Measurements from ENCODE around the gene TRIM46. TPM values are rescaled to one million over a fixed set of nuclear protein-coding genes. Genes with fewer than 3 reads are reported as not detected.
A peak's percentile ranks its signal among the peaks of the same experiment; 100 is the strongest.

Gene TRIM46
- total and polyA plus RNA-seq, 9 of the 15 experiments (the other 6 are each of a cell fraction or from before 2014, with no cell fraction given) = 0.05 to 0.60 (median 0.16) TPM; not detected in 3

DNA sequence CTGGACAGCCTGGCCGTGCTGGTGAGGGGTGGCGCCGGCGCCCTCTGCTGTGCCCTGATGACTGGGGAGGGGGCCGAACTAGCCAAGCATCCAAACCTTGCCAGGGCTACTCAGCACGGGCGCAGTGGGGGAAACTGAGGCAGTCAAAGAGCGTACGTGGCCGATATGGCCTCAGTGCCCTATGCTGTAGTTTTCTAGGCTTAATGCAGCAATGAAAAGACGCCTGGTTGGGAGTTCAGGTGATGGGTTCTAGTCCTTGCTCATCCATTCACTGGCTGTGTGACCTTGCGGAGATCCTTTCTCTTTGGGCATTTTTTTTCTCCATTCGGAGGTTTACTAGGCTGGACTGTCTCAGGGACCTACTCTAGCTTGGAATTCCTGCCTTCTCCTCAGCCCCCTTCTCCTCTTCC, 35.7 kb downstream of the TRIM46 start (continued):
- no peak for TF ChIP-seq TAF9B (IDR thresholded peaks at IDR 0.05; ENCODE audit: partially characterized antibody)
- TF ChIP-seq, protein P1, sequence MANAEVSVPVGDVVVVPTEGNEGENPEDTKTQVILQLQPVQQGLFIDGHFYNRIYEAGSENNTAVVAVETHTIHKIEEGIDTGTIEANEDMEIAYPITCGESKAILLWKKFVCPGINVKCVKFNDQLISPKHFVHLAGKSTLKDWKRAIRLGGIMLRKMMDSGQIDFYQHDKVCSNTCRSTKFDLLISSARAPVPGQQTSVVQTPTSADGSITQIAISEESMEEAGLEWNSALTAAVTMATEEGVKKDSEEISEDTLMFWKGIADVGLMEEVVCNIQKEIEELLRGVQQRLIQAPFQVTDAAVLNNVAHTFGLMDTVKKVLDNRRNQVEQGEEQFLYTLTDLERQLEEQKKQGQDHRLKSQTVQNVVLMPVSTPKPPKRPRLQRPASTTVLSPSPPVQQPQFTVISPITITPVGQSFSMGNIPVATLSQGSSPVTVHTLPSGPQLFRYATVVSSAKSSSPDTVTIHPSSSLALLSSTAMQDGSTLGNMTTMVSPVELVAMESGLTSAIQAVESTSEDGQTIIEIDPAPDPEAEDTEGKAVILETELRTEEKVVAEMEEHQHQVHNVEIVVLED (CRISPR knock-in tag; IDR thresholded peaks at IDR 0.05) = no peak
- no peak for TF ChIP-seq EHMT2 (IDR thresholded peaks at IDR 0.05)
- no peak for TF ChIP-seq ZFX (CRISPR knock-in tag; IDR thresholded peaks at IDR 0.05)
- no peak for TF ChIP-seq TBL1XR1 (IDR thresholded peaks at IDR 0.05; ENCODE audit: low read length in 2 of 2)
- TF ChIP-seq ZNF431 (CRISPR knock-in tag; IDR thresholded peaks at IDR 0.05) = no peak; the same call in 1 of the 2 replicates
- TF ChIP-seq, protein P2, sequence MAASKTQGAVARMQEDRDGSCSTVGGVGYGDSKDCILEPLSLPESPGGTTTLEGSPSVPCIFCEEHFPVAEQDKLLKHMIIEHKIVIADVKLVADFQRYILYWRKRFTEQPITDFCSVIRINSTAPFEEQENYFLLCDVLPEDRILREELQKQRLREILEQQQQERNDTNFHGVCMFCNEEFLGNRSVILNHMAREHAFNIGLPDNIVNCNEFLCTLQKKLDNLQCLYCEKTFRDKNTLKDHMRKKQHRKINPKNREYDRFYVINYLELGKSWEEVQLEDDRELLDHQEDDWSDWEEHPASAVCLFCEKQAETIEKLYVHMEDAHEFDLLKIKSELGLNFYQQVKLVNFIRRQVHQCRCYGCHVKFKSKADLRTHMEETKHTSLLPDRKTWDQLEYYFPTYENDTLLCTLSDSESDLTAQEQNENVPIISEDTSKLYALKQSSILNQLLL (CRISPR knock-in tag; IDR thresholded peaks at IDR 0.05; ENCODE audit: borderline replicate concordance) = no peak
- TF ChIP-seq, protein P3, sequence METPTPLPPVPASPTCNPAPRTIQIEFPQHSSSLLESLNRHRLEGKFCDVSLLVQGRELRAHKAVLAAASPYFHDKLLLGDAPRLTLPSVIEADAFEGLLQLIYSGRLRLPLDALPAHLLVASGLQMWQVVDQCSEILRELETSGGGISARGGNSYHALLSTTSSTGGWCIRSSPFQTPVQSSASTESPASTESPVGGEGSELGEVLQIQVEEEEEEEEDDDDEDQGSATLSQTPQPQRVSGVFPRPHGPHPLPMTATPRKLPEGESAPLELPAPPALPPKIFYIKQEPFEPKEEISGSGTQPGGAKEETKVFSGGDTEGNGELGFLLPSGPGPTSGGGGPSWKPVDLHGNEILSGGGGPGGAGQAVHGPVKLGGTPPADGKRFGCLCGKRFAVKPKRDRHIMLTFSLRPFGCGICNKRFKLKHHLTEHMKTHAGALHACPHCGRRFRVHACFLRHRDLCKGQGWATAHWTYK (CRISPR knock-in tag; IDR thresholded peaks at IDR 0.05) = 0 out of 2 replicates have a peak, but pooled peaks have one; percentile 18
- no peak for TF ChIP-seq ZNF766 (CRISPR knock-in tag; conservative IDR thresholded peaks at IDR 0.05)
- TF ChIP-seq, protein P4, sequence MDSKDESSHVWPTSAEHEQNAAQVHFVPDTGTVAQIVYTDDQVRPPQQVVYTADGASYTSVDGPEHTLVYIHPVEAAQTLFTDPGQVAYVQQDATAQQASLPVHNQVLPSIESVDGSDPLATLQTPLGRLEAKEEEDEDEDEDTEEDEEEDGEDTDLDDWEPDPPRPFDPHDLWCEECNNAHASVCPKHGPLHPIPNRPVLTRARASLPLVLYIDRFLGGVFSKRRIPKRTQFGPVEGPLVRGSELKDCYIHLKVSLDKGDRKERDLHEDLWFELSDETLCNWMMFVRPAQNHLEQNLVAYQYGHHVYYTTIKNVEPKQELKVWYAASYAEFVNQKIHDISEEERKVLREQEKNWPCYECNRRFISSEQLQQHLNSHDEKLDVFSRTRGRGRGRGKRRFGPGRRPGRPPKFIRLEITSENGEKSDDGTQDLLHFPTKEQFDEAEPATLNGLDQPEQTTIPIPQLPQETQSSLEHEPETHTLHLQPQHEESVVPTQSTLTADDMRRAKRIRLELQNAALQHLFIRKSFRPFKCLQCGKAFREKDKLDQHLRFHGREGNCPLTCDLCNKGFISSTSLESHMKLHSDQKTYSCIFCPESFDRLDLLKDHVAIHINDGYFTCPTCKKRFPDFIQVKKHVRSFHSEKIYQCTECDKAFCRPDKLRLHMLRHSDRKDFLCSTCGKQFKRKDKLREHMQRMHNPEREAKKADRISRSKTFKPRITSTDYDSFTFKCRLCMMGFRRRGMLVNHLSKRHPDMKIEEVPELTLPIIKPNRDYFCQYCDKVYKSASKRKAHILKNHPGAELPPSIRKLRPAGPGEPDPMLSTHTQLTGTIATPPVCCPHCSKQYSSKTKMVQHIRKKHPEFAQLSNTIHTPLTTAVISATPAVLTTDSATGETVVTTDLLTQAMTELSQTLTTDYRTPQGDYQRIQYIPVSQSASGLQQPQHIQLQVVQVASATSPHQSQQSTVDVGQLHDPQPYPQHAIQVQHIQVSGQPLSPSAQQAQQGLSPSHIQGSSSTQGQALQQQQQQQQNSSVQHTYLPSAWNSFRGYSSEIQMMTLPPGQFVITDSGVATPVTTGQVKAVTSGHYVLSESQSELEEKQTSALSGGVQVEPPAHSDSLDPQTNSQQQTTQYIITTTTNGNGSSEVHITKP (IDR thresholded peaks at IDR 0.05; ENCODE audit: partially characterized antibody) = no peak
- TF ChIP-seq PHF20 (IDR thresholded peaks at IDR 0.05; ENCODE audit: partially characterized antibody) = peak; percentile 100
- TF ChIP-seq ARID1B (IDR thresholded peaks at IDR 0.05) = no peak
- TF ChIP-seq, protein P5, sequence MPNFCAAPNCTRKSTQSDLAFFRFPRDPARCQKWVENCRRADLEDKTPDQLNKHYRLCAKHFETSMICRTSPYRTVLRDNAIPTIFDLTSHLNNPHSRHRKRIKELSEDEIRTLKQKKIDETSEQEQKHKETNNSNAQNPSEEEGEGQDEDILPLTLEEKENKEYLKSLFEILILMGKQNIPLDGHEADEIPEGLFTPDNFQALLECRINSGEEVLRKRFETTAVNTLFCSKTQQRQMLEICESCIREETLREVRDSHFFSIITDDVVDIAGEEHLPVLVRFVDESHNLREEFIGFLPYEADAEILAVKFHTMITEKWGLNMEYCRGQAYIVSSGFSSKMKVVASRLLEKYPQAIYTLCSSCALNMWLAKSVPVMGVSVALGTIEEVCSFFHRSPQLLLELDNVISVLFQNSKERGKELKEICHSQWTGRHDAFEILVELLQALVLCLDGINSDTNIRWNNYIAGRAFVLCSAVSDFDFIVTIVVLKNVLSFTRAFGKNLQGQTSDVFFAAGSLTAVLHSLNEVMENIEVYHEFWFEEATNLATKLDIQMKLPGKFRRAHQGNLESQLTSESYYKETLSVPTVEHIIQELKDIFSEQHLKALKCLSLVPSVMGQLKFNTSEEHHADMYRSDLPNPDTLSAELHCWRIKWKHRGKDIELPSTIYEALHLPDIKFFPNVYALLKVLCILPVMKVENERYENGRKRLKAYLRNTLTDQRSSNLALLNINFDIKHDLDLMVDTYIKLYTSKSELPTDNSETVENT (CRISPR knock-in tag; IDR thresholded peaks at IDR 0.05) = 0 out of 2 replicates have a peak, but pooled peaks have one; percentile 15
- TF ChIP-seq BRCA1 (IDR thresholded peaks at IDR 0.05) = no peak
- no peak for TF ChIP-seq BRCA1 (CRISPR knock-in tag; IDR thresholded peaks at IDR 0.05)
- TF ChIP-seq TCF7 (IDR thresholded peaks at IDR 0.05; ENCODE audit: borderline replicate concordance) = 0 out of 2 replicates have a peak, but pooled peaks have one; percentile 20
